Measurements from ENCODE around the gene ZNF93. TPM values are rescaled to one million over a fixed set of nuclear protein-coding genes. Genes with fewer than 3 reads are reported as not detected.
"Not testable (repeated sequence)": the region's sequence is repeated elsewhere in the genome, so short reads cannot be mapped to it uniquely, and the experiment has no call there.

The ZNF93 gene
- total RNA-seq, 1 experiment from 2014 or later = 8.9 TPM

GRCh38 chr19:19900139-19900728, 512 bp upstream of the ZNF93 start:
- ChIA-PET CTCF (interaction anchor here (0.6 kb wide), 1 partner anchor 16 kb away, joined by 4 read pairs; no protein-coding TSS in a partner anchor), POLR2A (no interaction called here)
- Histone ChIP-seq H3K4me3 (ENCODE audit: low read depth in 2 of 2, low read length in 2 of 2) (peak overlapping the region; percentile 77 to 92), H3K27ac (ENCODE audit: low read length) (peak overlapping the region; percentile 78), H3K36me3 (ENCODE audit: control insufficient read depth, insufficient read depth, low read length) (no peaks in the 10 kb centered on the region), H3K9me3 (ENCODE audit: control insufficient read depth, insufficient read depth, low read depth, low read length) (no peaks in the 10 kb centered on the region; the same call in 1 of the 2 replicates), H3K4me1 (ENCODE audit: control insufficient read depth, insufficient read depth, low read length) (no peaks in the 10 kb centered on the region), H3K27me3 (ENCODE audit: control insufficient read depth, insufficient read depth, low read length) (no peaks in the 10 kb centered on the region)
- intact Hi-C loops (cut with micrococcal nuclease; ENCODE audit: unreplicated experiment) = no loop called here
- no TSS peak for BruUV-seq (replicated peaks)
- ATAC-seq = 0 out of 2 replicates have a peak, but pooled peaks have one; percentile 15
- in situ Hi-C loops (cut with HindIII; ENCODE audit: low pct_unique_long_range_greater_than_20kb, low sequenced_read_pairs) = no loop called here
- no peak for DNase-seq (ENCODE audit: low read depth, low spot score)
- no peak for TF ChIP-seq POLR2AphosphoS5 (IDR thresholded peaks at IDR 0.05; ENCODE audit: low read depth, low read length)
- no peak for TF ChIP-seq REST (IDR thresholded peaks at IDR 0.05; ENCODE audit: insufficient read depth in 1 of 2, low read depth in 2 of 2, low read length in 1 of 2)
- no peak for TF ChIP-seq SIN3A (IDR thresholded peaks at IDR 0.05; ENCODE audit: borderline replicate concordance, insufficient read depth, low read depth, low read length)
- TF ChIP-seq CTCF (IDR thresholded peaks at IDR 0.05) = no peak
- no peak for TF ChIP-seq TCF7L2 (IDR thresholded peaks at IDR 0.05; ENCODE audit: low read depth, low read length)

GRCh38 chr19:19907551-19907950, 6.8 kb downstream of the ZNF93 start:
- H3K27me3 ChIP-seq (ENCODE audit: control insufficient read depth, insufficient read depth, low read length); BruUV-seq (replicated peaks); H3K27ac ChIP-seq (ENCODE audit: low read length); POLR2A ChIA-PET; H3K4me1 ChIP-seq (ENCODE audit: control insufficient read depth, insufficient read depth, low read length); intact Hi-C loops (cut with micrococcal nuclease; ENCODE audit: unreplicated experiment); in situ Hi-C loops (cut with HindIII; ENCODE audit: low pct_unique_long_range_greater_than_20kb, low sequenced_read_pairs); CTCF ChIA-PET; DNase-seq (ENCODE audit: low read depth, low spot score); H3K36me3 ChIP-seq (ENCODE audit: control insufficient read depth, insufficient read depth, low read length); ATAC-seq; H3K4me3 ChIP-seq (ENCODE audit: low read depth in 2 of 2, low read length in 2 of 2): not testable (repeated sequence)
- peaks cover 18% of the 10 kb centered on the region for H3K9me3 ChIP-seq (ENCODE audit: control insufficient read depth, insufficient read depth, low read depth, low read length)

- Histone ChIP-seq H3K9me3 (ENCODE audit: control insufficient read depth, insufficient read depth, low read depth, low read length) (peaks cover 18% of the 10 kb centered on the region), H3K4me1 (ENCODE audit: control insufficient read depth, insufficient read depth, low read length) (no peaks in the 10 kb centered on the region), H3K36me3 (ENCODE audit: control insufficient read depth, insufficient read depth, low read length) (no peaks in the 10 kb centered on the region), H3K27me3 (ENCODE audit: control insufficient read depth, insufficient read depth, low read length) (no peaks in the 10 kb centered on the region), H3K27ac (ENCODE audit: low read length) (no peak overlapping the region), H3K4me3 (ENCODE audit: low read depth in 2 of 2, low read length in 2 of 2) (no peak overlapping the region)
- POLR2A ChIA-PET = no interaction called here
- CTCF ChIA-PET = no interaction called here
- intact Hi-C loops (cut with micrococcal nuclease; ENCODE audit: unreplicated experiment) = no loop called here
- BruUV-seq (replicated peaks) = no TSS peak
- DNase-seq (ENCODE audit: low read depth, low spot score) (no peak), ATAC-seq (no peak)
- in situ Hi-C loops (cut with HindIII; ENCODE audit: low pct_unique_long_range_greater_than_20kb, low sequenced_read_pairs) = no loop called here
- TF ChIP-seq TCF7L2 (IDR thresholded peaks at IDR 0.05; ENCODE audit: low read depth, low read length) (no peak), SIN3A (IDR thresholded peaks at IDR 0.05; ENCODE audit: borderline replicate concordance, insufficient read depth, low read depth, low read length) (no peak), POLR2AphosphoS5 (IDR thresholded peaks at IDR 0.05; ENCODE audit: low read depth, low read length) (no peak), CTCF (IDR thresholded peaks at IDR 0.05) (no peak), REST (IDR thresholded peaks at IDR 0.05; ENCODE audit: insufficient read depth in 1 of 2, low read depth in 2 of 2, low read length in 1 of 2) (no peak)
Observed at GRCh38 chr19:19909654-19910053, 8.9 kb downstream of the ZNF93 start.

Measured in Panc1 (cell line).